T-cell (primary cell): ENCODE measurements around the gene PARP4. TPM values are rescaled to one million over a fixed set of nuclear protein-coding genes. Genes with fewer than 3 reads are reported as not detected.
"Not testable (repeated sequence)": the region's sequence is repeated elsewhere in the genome, so short reads cannot be mapped to it uniquely, and the experiment has no call there.

ENCODE experiments used
- ATAC-seq, 4 experiments: fragments of 200-7000 bp in 3 of 4; fragments of 150-1000 bp in 1 of 4; cut with Tn5 transposase; replicated peaks in 1 of 4; 1 replicate in 3 of 4; 2 replicates in 1 of 4; pipeline ENCODE4 v1.10.0; 2021; ENCODE audit warnings: moderate library complexity in 3 of 4, mild to moderate bottlenecking in 2 of 4, moderate number of reproducible peaks in 1 of 4
- CTCF ChIA-PET, 2 donors: fragments of 300-600 bp; sonication (Branson Sonifier 250); formaldehyde crosslinking; loops; one replicate each; lab custom pipeline; 2022; ENCODE audit warnings: antibody characterized with exemption in 2 of 2; lab: Charles Lee
- POLR2A ChIA-PET, 2 donors: fragments of 300-600 bp; sonication (Branson Sonifier 250); formaldehyde crosslinking; loops; one replicate each; lab custom pipeline; 2022; ENCODE audit warnings: antibody characterized with exemption in 2 of 2; lab: Charles Lee
- DNase-seq, 35 experiments: peaks; one replicate each; pipeline versions ENCODE4 v3.0.0 to v3.0.0-alpha.2; 2013 to 2023
- H3K27ac ChIP-seq: one replicate; pipeline ENCODE4 v1.5.1; 2013; ENCODE audit warnings: low read length
- H3K27me3 ChIP-seq, 2 experiments: replicated peaks in 1 of 2; 1 replicate in 1 of 2; 2 replicates in 1 of 2; pipeline versions ENCODE4 v1.6.1 to v1.7.0; 2013; ENCODE audit warnings: low read length in 1 of 2, mixed read lengths in 1 of 2; ENCODE audit not compliant: control insufficient read depth in 2 of 2, insufficient read depth in 2 of 2; ENCODE audit errors: extremely low read depth in 1 of 2
- H3K36me3 ChIP-seq, 2 donors: 1 replicate in 1 of 2; 2 replicates in 1 of 2; pipeline versions ENCODE4 v1.6.1 to v1.7.0; 2013; ENCODE audit warnings: low read length in 1 of 2; ENCODE audit not compliant: control insufficient read depth in 2 of 2, insufficient read depth in 1 of 2; ENCODE audit errors: extremely low read depth in 1 of 2
- H3K4me1 ChIP-seq, 2 experiments: 1 replicate in 1 of 2; 2 replicates in 1 of 2; pipeline versions ENCODE4 v1.6.1 to v1.7.0; 2013; ENCODE audit warnings: low read length in 2 of 2, mixed read lengths in 1 of 2; ENCODE audit not compliant: insufficient read depth in 2 of 2, control insufficient read depth in 1 of 2; ENCODE audit errors: extremely low read depth in 1 of 2
- H3K4me3 ChIP-seq, 2 donors: 1 replicate in 1 of 2; 2 replicates in 1 of 2; pipeline versions ENCODE4 v1.5.1 to v1.7.0; 2013; ENCODE audit warnings: mild to moderate bottlenecking in 2 of 2, low read length in 1 of 2, moderate library complexity in 1 of 2; ENCODE audit not compliant: control insufficient read depth in 1 of 2; ENCODE audit errors: extremely low read depth in 1 of 2
- H3K9me3 ChIP-seq: 2 replicates; pipeline ENCODE4 v1.7.0; 2013
- H3K27ac Mint-ChIP-seq, 2 donors: one replicate each; pipeline ENCODE4 v1.8.0; 2020 to 2021; ENCODE audit warnings: mild to moderate bottlenecking in 2 of 2, mixed read lengths in 2 of 2
- H3K27me3 Mint-ChIP-seq, 2 donors: one replicate each; pipeline ENCODE4 v1.8.0; 2021 to 2022; ENCODE audit warnings: mixed read lengths in 2 of 2
- H3K36me3 Mint-ChIP-seq: one replicate; pipeline ENCODE4 v1.8.0; 2021; ENCODE audit warnings: mixed read lengths
- H3K4me1 Mint-ChIP-seq, 3 donors: one replicate each; pipeline ENCODE4 v1.8.0; 2020 to 2022; ENCODE audit warnings: mixed read lengths in 3 of 3, mild to moderate bottlenecking in 1 of 3
- H3K4me3 Mint-ChIP-seq, 3 donors: one replicate each; pipeline ENCODE4 v1.8.0; 2020 to 2022; ENCODE audit warnings: mild to moderate bottlenecking in 3 of 3, mixed read lengths in 3 of 3, moderate library complexity in 3 of 3
- H3K9me3 Mint-ChIP-seq, 3 donors: one replicate each; pipeline ENCODE4 v1.8.0; 2020 to 2022; ENCODE audit warnings: mixed read lengths in 3 of 3
- WGBS: methylation state at CpG from one replicate; pipeline ENCODE4 v1.1.5; 2013; ENCODE audit warnings: missing lambda C conversion rate; ENCODE audit not compliant: insufficient coverage; 5-methylcytosine and 5-hydroxymethylcytosine counted together
- total RNA-seq, 35 experiments: library from RNA in 6 of 35; stranded (reverse) in 6 of 35; fragments of 120-200 nt in 1 of 35; gene quantifications; one replicate each; pipeline versions ENCODE4 v1.2.1 to v1.2.4 and lab custom pipeline; 2013 to 2026

PARP4 gene
- total RNA-seq, 5 donors from 2014 or later (not counting 1 experiment from before 2014, with no cell fraction given) = 50.3 to 77.7 (median 58.2) TPM

DNA sequence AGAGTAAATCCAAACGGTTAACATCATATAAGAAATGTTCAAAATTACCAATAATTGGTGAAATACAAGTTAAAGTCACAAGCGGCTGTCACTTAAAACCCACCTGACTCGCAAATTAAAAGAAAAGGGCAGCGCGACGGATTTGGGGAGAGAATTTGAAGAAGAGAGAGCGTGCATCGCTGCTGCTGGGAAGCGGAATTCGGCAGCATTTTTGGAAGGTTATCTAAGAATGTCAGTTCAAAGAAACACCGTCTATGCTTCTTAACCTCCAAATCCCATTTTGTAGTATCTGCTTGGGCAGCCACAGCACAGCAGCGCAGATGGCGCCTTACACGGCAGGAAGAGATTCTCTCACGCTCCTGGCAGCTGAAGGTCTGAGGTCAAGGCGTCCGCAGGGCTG lies 128.5 kb downstream of the PARP4 start:
- CTCF ChIA-PET = interaction anchor here in 1 of 2 donors (0.7 kb wide), 1 partner anchor 421 kb away, joined by 3 read pairs; no protein-coding TSS in a partner anchor
- H3K36me3 ChIP-seq, H3K4me1 ChIP-seq, ATAC-seq, H3K27ac Mint-ChIP-seq, H3K4me3 ChIP-seq, H3K9me3 Mint-ChIP-seq, DNase-seq, H3K27me3 Mint-ChIP-seq, H3K4me3 Mint-ChIP-seq, H3K36me3 Mint-ChIP-seq, H3K27ac ChIP-seq, H3K9me3 ChIP-seq, POLR2A ChIA-PET: not testable (repeated sequence)
- peaks cover 10 to 15% (median 13%) of the 10 kb centered on the region in 3 donors for H3K4me1 Mint-ChIP-seq
- H3K27me3 ChIP-seq = peaks cover 0 to 16% of the 10 kb centered on the region in 2 experiments
- WGBS = 93% methylated on average over 2 of the region's 17 CpGs

DNA sequence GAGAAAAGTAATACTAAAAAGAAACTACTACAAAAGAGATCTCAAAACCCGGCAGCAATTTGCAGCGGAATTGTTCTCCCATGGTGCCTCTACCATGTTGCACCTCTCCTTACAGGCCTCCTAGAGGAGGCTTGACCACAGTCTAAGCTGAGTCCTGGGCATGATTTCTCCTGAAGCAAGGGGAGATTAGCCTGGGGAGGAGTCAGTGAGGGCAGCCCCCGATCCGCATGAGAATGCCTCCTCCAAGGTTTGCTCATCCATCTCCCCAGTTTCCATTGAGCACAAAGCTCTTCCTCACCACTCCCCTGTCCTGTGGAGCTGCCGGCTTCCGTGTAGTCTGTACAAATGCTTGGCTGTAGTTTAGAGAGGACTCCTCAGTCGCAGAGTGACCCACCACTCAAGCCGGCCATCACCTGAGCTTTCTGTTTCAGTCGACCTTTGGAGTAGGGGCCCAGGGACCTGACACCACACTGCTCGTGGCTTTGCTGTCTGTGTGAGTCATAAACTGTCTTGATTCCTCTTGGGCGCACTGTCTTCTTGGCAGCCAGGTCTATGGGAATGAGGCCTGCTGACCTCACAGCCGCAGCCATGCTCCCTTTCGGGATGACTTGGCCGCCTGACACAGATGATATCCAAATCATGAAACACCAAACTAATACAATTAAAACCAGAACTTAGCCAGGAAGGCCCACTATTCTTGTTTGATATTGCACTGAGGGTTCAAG lies 130.9 kb downstream of the PARP4 start:
- Histone ChIP-seq H3K36me3 (no peaks in the 10 kb centered on the region), H3K27me3 (peaks cover 0 to 14% of the 10 kb centered on the region in 2 experiments), H3K9me3 (no peaks in the 10 kb centered on the region), H3K4me3 (no peak overlapping the region), H3K27ac (no peak overlapping the region), H3K4me1 (no peaks in the 10 kb centered on the region)
- Mint-ChIP-seq H3K4me3 (no peak overlapping the region), H3K36me3 (no peaks in the 10 kb centered on the region), H3K27me3 (peaks cover 0 to 2% of the 10 kb centered on the region in 2 donors), H3K9me3 (no peaks in the 10 kb centered on the region), H3K27ac (no peak overlapping the region), H3K4me1 (peaks cover 10 to 25% (median 20%) of the 10 kb centered on the region in 3 donors)
- CTCF ChIA-PET = no interaction called here
- DNase-seq (no peak), ATAC-seq (no peak)
- POLR2A ChIA-PET = no interaction called here
- 85% methylated on average over 5 of the region's 14 CpGs for WGBS

DNA sequence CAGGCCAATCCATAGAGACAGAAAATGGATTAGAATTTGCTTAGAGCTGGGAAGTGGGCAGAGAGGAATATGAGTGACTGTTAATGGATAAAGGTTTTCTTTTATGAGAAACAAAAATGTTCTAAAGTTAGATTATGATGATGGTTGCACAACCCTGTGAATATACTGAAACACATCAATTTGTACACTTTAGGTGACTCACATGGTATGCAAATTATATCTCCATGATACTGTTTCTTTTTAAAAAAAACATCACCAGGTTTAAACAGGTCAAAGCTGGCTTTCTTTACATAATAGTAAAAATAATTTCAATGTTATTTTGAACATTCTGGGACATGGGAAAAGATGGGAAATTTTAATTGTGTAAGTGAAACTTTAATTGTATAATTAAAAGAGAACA lies 131.7 kb downstream of the PARP4 start:
- H3K4me3 Mint-ChIP-seq, CTCF ChIA-PET, H3K36me3 ChIP-seq, H3K4me1 ChIP-seq, H3K9me3 ChIP-seq, DNase-seq, H3K4me3 ChIP-seq, H3K27ac ChIP-seq, H3K36me3 Mint-ChIP-seq, H3K27me3 ChIP-seq, H3K27me3 Mint-ChIP-seq, ATAC-seq, H3K27ac Mint-ChIP-seq, H3K9me3 Mint-ChIP-seq, POLR2A ChIA-PET: not testable (repeated sequence)
- peaks cover 10 to 25% (median 20%) of the 10 kb centered on the region in 3 donors for H3K4me1 Mint-ChIP-seq

DNA sequence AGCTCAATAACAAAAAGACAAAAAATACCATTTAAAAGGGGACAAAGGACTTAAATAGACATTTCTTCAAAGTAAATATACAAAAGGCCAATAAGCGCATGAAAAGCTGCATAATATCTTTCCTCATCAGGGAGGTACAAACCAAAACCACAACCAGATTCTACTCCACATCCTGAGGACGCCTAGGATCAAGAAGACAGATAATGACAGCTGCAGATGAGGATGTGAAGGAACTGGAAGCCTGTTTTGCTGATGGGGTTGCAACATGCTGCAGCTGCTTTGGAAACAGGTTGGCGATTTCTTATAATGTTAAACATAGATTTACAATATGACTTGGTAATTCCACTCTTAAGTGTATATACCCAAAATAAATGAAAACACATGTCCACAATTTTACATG lies 132.4 kb downstream of the PARP4 start:
- H3K36me3 ChIP-seq, H3K9me3 ChIP-seq, CTCF ChIA-PET, H3K9me3 Mint-ChIP-seq, H3K4me1 ChIP-seq, H3K4me3 ChIP-seq, H3K27ac ChIP-seq, H3K27me3 ChIP-seq, DNase-seq, POLR2A ChIA-PET, H3K36me3 Mint-ChIP-seq, H3K27me3 Mint-ChIP-seq, H3K4me3 Mint-ChIP-seq: not testable (repeated sequence)
- no CpG with 5 or more reads among the region's 3 CpGs for WGBS
- Mint-ChIP-seq H3K27ac (peak overlapping the region; percentile 2 to 56), H3K4me1 (peaks cover 10 to 25% (median 20%) of the 10 kb centered on the region in 3 donors)
- ATAC-seq = peak in 1 of 4 experiments; percentile 49

DNA sequence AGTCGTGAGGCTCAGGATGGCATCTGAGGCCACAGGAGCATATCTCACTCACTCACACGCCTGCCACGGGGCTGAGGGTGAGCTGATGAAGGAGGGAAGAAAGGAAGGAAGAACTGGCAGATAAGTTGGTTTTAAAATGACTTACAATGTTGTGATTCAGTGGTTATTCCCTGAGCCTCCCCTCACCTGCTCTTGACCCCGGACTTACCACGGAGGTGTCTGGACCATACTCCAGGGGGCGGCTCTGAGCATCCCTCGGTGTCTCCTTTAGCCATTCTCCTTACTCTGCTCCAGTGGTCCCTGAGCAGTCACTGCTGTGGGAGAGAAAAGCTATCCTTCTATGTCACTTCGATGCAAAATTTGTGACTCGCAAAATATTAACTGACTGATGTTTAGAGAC lies 141.3 kb downstream of the PARP4 start:
- H3K36me3 Mint-ChIP-seq, POLR2A ChIA-PET, H3K4me1 Mint-ChIP-seq, H3K27ac Mint-ChIP-seq, CTCF ChIA-PET, H3K4me1 ChIP-seq, H3K9me3 Mint-ChIP-seq, ATAC-seq, H3K4me3 Mint-ChIP-seq, H3K36me3 ChIP-seq, H3K4me3 ChIP-seq, DNase-seq, H3K9me3 ChIP-seq, H3K27ac ChIP-seq: not testable (repeated sequence)
- WGBS = 86% methylated on average over 4 of the region's 9 CpGs
- peaks cover 16% of the 10 kb centered on the region in 2 donors for H3K27me3 Mint-ChIP-seq
- H3K27me3 ChIP-seq = peaks cover 0 to 22% of the 10 kb centered on the region in 2 experiments

Other genes with a start within 250 kb of the PARP4 start
- under 1 TPM in 1 of 5 donors, not detected in 4; 0.23 TPM for gene C1QTNF9, start 203.2 kb downstream of the PARP4 start, total RNA-seq
- not detected for gene ATP12A, start 167.6 kb upstream of the PARP4 start, total RNA-seq